Lung (tissue), 12 donors: ENCODE results near the gene UBR4. TPM values are rescaled to one million over a fixed set of nuclear protein-coding genes. Genes with fewer than 3 reads are reported as not detected.

Experiments used
- ATAC-seq: fragments of 200-7000 bp; cut with Tn5 transposase; one replicate; pipeline ENCODE4 v1.9.1; 2020; ENCODE audit warnings: moderate number of reproducible peaks; ENCODE audit not compliant: insufficient read depth, low FRiP score
- DNase-seq, 3 donors: peaks; one replicate each; pipeline ENCODE4 v3.0.0-alpha.2; 2013 to 2017
- H3K27ac ChIP-seq, 2 donors: one replicate each; pipeline ENCODE4 v1.5.1; 2013; ENCODE audit warnings: mild to moderate bottlenecking in 2 of 2, moderate library complexity in 2 of 2, control low read depth in 1 of 2, inconsistent platforms in 1 of 2, low read depth in 1 of 2, low read length in 1 of 2
- H3K27me3 ChIP-seq, 3 donors: one replicate each; pipeline ENCODE4 v1.5.1; 2013; ENCODE audit warnings: low read length in 2 of 3; ENCODE audit not compliant: control insufficient read depth in 3 of 3, insufficient read depth in 3 of 3
- H3K36me3 ChIP-seq, 4 donors: one replicate each; pipeline ENCODE4 v1.5.1; 2013; ENCODE audit warnings: low read length in 4 of 4, mild to moderate bottlenecking in 1 of 4, moderate library complexity in 1 of 4; ENCODE audit not compliant: control insufficient read depth in 4 of 4, insufficient read depth in 4 of 4
- H3K4me1 ChIP-seq, 5 donors: one replicate each; pipeline ENCODE4 v1.5.1; 2013; ENCODE audit warnings: low read length in 5 of 5, mild to moderate bottlenecking in 2 of 5, moderate library complexity in 1 of 5; ENCODE audit not compliant: control insufficient read depth in 5 of 5, insufficient read depth in 5 of 5
- H3K4me3 ChIP-seq: one replicate; pipeline ENCODE4 v1.5.1; 2013; ENCODE audit warnings: mild to moderate bottlenecking, control low read depth, moderate library complexity
- H3K9ac ChIP-seq, 2 donors: one replicate each; pipeline ENCODE4 v1.5.1; 2013; ENCODE audit warnings: low read length in 2 of 2, control low read depth in 1 of 2; ENCODE audit not compliant: insufficient read depth in 1 of 2
- H3K9me3 ChIP-seq, 4 donors: one replicate each; pipeline ENCODE4 v1.5.1; 2013; ENCODE audit warnings: low read length in 3 of 4, mild to moderate bottlenecking in 1 of 4, moderate library complexity in 1 of 4; ENCODE audit not compliant: control insufficient read depth in 4 of 4, insufficient read depth in 3 of 4
- CTCF ChIP-seq: IDR thresholded peaks from 2 replicates; pipeline ENCODE4 v1.5.1; 2012; ENCODE audit warnings: mild to moderate bottlenecking; ENCODE audit errors: control extremely low read depth, extremely low read depth
- WGBS, 2 donors: extraction: QIAGEN DNeasy Blood & Tissue Kit; methylation state at CpG; one replicate each; pipeline ENCODE4 v1.1.7; 2013; 5-methylcytosine and 5-hydroxymethylcytosine counted together
- polyA plus RNA-seq, 2 donors: library from polyadenylated mRNA; stranded (reverse); fragments of 200-250 nt; gene quantifications; one replicate each; pipeline ENCODE4 v1.2.1, GENCODE V29; 2013
- total RNA-seq, 2 donors: library from RNA; depleted of rRNA in 1 of 2; stranded (reverse); fragments of >200 nt in 1 of 2; gene quantifications; one replicate each; pipeline ENCODE4 v1.2.1, GENCODE V29; 2014 to 2021
- donor health status: control.
- donor health status: control.
- donor health status: Bipolar disorder and iron deficiency.
- donor health status: healthy.
- donor health status: DM: yes; HTN: yes; CAD: no.

The UBR4 gene
- total and polyA plus RNA-seq, 4 donors: 90.8 to 128 (median 113) TPM

- TF ChIP-seq CTCF: peak; percentile 24
- peak; percentile 32 to 56 (median 46) for DNase-seq
- Histone ChIP-seq H3K36me3 (peaks cover 62 to 74% (median 72%) of the 10 kb centered on the region in 4 donors), H3K9me3 (no peaks in the 10 kb centered on the region), H3K27ac (no peak overlapping the region), H3K4me3 (no peak overlapping the region), H3K4me1 (peaks cover 0 to 15% (median 2%) of the 10 kb centered on the region in 5 donors), H3K9ac (no peak overlapping the region), H3K27me3 (no peaks in the 10 kb centered on the region)
- peak; percentile 53 for ATAC-seq
- 67 to 82% methylated on average over 7 of the region's 7 CpGs for WGBS, 2 donors
These were observed 113.8 kb downstream of the UBR4 start for GRCh38 chr1:19096036-19096833.

GRCh38 chr1:19091196-19091953 is 118.7 kb downstream of the UBR4 start:
- DNase-seq (peak; percentile 44 to 92 (median 88)), ATAC-seq (no peak)
- TF ChIP-seq CTCF: no peak
- H3K9ac ChIP-seq: peak overlapping the region in 1 of 2 donors; percentile 24
- no peaks in the 10 kb centered on the region for H3K9me3 ChIP-seq
- no peak overlapping the region for H3K4me3 ChIP-seq
- no peaks in the 10 kb centered on the region for H3K27me3 ChIP-seq
- WGBS, 2 donors: 54 to 76% methylated on average over 8 of the region's 8 CpGs
- H3K36me3 ChIP-seq: peaks cover 37 to 79% (median 72%) of the 10 kb centered on the region in 4 donors
- peaks cover 0 to 32% (median 10%) of the 10 kb centered on the region in 5 donors for H3K4me1 ChIP-seq
- no peak overlapping the region for H3K27ac ChIP-seq

GRCh38 chr1:19089524-19089923 is 120.5 kb downstream of the UBR4 start:
- DNase-seq (no peak), ATAC-seq (no peak)
- no peak overlapping the region for H3K9ac ChIP-seq
- peaks cover 33 to 77% (median 71%) of the 10 kb centered on the region in 4 donors for H3K36me3 ChIP-seq
- TF ChIP-seq CTCF: no peak
- WGBS, 2 donors: 95 to 96% methylated on average over 4 of the region's 4 CpGs
- no peaks in the 10 kb centered on the region for H3K27me3 ChIP-seq
- H3K4me1 ChIP-seq: peaks cover 0 to 32% (median 10%) of the 10 kb centered on the region in 5 donors
- no peak overlapping the region for H3K4me3 ChIP-seq
- no peak overlapping the region for H3K27ac ChIP-seq
- no peaks in the 10 kb centered on the region for H3K9me3 ChIP-seq
